HG02571 (cell line): ENCODE data around the gene RNF169.
"Not testable (repeated sequence)": the region's sequence is repeated elsewhere in the genome, so short reads cannot be mapped to it uniquely, and the experiment has no call there.

Experiments
- ATAC-seq: cut with Tn5 transposase; IDR thresholded peaks from one replicate; pipeline ENCODE4 v1.9.1; 2021; ENCODE audit warnings: mild to moderate bottlenecking, moderate library complexity; ENCODE audit not compliant: unreplicated experiment

Gene RNF169

DNA sequence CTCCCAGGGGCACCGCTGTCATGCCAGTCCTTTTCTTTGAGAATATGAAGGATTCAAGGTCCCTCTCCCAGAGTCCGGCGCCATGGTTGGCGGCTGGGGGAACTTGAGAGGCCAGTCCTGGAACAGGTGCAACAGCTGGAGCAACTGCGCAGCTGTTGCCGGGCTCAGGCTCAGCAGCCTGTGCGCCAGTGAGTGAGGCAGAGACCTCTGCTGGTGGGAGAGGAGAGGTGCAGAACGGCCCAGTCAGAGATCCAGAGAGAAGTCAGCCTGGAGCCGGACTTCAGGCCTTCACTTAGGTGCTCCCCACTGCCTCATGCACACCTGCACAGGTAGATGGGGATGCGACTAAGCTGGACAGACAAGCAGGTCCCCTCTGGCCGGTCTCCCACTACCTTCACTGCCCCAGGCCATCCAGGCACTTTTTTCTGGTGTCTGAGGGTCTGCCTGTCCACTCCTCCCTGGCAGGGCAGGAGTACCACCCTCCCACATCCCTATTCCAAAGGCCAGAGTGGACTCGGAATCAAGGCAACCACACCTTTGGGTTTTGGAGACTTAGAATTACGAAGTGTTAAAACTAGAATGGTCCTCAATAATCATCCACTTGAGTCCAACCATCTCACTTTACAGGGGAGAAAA lies 22.0 kb upstream of the RNF169 start:
- peak; percentile 76 for ATAC-seq

DNA sequence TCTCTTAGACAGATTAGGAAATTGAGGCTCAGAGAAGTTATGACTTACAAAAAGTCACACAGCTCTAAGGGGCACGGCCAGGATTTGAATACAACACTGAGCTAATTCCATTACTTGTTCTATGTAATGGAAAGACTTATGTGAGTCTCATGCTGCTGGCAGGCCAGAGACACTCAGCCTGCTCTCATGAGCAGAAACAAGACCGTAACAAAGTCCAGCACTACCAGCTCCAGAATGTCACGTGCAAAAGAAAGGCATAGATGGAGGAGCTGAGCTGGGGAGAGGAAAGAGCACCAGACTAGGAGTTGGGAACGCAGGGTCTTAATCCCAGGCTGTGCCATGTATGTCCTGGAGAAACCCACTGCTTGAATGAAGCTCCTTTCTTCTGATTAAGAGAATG lies 19.3 kb upstream of the RNF169 start:
- no peak for ATAC-seq

DNA sequence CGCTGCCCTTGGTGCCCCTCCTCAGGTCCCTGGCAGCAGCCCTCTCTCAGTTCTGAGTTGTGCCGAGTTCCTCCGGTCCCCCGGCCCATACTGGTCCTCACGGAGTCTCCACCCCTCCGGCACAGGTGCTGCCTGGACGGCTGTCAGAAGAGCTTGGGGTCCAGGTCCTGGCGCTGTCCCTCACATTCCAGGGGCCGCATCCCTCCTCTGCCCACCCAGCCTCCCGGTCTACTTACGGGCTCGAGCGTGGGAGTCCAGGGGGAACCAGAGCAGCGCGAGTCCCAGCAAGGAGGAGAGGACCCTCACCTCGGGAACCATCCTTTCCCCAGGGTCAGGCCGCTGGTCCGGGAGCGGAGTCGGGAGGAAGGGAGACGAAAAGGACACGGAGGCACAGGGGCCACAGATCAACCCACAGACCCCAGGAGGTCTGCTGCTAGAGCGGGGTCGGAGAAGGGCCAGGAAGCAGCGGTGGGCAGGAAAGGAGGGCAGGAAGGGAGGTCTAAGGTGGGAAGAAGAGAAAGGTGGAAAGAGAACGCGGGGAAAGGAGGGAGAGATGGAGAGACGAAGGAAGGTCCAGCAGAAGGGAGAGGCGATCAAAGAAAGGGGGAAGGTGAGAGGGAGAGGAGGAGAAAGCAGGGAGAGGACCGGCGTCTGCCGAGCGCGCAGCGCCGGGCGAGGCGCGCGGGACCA lies 17.9 kb upstream of the RNF169 start:
- ATAC-seq, result no peak

DNA sequence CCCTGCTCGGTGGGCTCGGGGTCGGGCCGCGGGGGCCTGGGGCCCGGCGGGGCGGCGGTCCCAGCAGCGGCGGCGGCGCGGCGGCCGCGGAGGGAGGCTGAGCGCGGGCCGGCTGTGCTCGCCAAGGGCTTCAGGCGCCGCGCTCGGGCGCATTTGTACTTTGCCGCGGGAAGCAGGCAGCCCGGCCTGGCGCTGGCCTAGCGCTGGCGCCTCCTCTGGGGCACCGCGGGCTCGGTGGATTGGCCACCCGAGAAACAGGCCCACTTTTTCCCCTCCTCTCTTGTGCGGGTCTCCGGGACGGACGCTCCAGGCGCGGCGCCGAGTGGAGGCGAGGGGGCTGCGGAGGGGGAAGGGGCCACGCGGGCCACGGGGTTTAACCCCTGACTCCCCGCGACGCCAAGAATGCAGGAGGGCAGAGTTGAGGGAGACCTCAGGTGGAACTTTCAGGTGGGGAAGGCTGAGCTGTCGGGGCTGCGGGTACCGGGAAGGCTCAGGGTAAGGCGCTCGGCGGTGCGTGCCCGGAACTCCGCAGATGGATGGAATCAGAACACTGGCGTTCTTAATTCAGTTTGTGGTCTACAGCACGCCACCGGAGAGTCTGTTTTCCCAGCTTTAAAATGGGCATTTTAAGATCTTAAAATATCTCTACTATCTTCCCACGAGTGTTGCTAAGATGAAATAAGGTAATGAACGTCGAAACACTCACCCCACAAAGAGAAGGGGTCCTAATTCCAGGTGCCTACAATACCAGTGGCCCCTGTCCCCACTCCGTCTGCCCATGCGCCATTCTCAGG lies 17.2 kb upstream of the RNF169 start, which contains the start of gene CHRDL2:
Gene CHRDL2 (minus strand): TSS at position 126 of the 794 bp plus-strand sequence. CDS start 538 bp downstream, outside the sequence.
- ATAC-seq, result no peak

DNA sequence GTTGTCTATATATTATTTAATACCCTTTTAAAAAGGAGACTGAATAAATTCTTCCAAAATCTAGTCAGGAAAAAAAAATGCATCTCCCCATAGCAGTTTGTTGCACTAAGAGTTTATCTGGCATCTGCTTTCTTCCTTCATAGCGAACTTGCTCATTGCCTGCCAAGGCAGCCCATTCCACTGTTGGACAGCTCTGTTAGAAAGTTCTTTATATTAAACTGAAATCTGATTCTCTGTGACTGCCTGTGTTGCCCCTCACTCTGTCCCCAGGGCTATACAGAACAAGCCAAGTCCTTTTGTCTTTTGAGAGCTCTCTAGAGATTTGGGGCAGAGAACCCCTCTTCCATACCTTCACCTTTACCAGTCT lies 14.1 kb upstream of the RNF169 start:
- no peak for ATAC-seq

DNA sequence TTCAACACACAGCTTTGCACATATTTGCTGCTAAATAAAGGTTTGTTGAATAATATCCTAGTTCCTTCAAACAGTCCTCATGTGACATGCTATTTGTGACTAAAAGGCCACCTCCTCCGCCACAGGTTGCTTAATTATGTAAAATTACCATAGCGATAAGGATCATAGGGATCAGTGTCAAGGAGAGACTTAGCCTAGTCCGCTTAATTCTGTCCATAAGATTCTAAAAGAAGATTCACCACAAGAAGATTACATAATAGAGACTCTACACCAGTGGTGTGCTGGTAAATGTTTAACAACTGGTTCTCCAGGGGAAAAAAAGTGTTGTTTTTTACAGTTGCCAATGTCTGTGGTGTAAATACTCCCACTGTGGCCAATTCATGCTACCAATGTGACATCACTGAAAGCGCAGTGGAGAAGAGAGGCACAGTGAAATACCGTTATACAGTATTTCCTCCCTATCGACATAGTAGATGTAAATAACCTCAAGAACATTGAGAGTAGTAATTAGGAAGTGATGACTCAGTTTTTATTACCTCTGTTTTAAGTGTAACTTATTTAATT lies 13.2 kb upstream of the RNF169 start:
- no peak for ATAC-seq

DNA sequence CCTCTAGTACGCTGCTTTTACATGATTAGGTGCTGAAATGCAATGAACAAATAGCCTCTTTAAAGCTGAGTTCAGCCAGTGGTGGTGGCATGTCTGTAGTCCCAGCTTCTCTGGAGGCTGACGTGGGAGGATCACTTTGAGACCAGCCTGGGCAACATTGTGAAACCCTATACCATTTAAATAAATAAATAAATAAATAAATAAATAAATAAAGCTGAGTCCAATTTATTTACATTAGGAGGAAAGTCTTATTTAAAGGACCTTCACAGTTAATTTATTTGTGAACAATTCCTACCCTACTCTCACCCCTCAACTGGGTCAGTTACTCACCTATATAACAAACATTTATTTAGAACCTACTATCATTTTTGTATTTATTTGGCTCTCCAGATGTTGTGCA lies 12.6 kb upstream of the RNF169 start:
- ATAC-seq, result no peak

DNA sequence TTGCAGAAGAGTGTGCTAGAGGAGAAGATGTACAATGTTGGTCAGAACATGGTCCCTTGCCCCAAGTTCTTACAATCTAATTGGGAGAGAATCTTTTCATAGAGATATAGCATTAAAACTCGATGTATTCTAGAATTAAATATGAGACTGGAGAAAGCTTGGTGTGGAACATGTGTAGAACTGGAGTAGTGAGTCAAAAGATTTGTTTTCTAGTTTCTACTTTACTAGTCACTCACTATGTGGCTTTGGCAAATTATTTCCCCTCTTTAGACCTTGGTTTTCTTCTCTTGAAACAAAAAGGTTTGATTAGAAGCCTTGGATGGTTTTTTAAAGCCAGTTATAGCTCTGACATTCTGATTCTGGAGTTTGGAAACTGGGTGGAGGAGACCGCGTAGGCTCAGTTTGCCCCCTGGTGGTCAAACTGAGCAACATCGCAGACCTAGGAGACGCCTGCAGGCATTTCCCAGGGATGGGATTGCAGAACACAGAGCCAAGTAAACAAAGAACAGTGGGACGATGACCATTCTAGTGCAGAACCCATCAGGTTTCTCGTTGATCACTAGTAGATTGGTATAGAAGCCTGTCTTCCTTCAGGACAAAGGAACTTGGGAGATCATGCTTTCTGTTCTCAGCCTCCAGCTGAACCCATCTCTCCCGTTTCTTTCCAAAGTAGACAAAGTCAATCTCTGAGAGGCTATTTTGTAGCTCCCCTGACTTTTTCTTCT lies 8.9 kb upstream of the RNF169 start:
- no peak for ATAC-seq

DNA sequence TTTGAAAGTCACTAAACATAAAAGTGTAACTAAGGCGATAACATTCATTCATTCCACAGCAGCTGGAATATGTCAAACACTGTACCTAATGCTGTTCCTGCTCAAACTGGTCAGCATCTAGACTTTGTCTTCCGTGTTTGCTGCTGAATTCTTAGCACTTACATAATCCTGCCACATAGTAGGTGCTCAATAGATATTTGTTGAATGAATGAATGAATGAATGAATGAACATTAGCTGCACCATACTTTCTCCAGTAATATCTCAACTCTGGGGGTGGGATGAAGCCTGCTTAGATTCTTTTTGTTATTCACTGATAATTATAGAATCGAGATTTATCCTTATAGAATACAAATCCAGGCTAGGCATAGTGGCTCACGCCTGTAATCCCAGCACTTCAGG lies 6.6 kb upstream of the RNF169 start:
- no peak for ATAC-seq

DNA sequence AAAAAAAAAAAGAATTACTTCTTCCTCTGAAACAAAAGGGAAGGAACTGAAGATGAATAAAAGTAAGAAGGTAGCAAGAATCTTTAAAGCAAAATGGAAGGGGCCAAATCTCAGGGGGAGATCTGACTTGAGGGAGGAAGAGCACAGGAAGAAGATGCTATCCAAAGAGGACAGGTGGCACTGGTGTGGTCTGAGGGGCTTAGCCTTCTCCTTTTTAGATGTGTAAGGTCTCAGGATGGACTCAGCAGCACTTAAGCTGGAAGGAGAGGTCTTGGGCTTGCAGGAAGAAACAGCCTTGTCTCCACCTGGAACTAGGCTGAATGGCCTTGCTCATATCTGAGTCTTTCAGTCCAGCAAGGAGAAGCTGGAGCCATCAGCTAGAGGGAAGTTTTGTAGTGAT lies 5.0 kb upstream of the RNF169 start:
- no peak for ATAC-seq

DNA sequence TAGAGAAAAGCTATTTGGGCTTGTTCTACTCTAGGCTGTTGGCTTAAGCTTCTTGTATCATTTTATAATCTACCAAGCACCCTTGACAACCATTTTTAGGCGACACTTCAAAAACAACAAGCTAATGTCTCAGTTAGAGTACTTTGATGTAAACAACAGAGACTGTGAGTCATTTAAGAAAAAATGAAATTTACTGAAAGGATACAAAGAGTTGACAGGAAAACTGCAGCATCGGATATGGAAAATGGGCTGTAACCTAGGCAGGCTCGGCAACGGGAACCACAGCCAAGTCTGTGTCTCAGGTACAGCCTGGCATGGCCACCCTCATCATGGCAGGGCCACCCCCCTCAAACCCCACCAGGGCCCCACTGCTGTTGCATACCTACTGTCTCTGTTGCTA lies 4.4 kb upstream of the RNF169 start:
- no peak for ATAC-seq

DNA sequence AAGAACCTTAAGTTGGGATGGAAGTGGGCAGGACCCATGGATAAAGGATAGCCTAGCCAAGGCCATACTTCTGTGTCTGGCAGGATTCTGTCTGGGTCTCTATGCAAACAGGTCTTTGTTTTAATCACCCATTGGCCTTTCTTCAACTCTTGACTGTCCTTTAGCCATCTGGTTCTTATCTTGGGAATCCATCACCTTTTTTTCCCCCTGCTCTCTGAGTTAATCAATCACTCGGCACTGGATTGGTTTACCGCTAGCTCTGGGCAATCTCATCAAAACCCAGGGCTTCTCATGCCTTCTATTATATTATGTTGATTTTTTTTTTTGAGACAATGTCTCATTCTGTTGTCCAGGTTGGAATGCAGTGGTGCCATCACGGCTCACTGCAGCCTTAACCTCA lies 1.8 kb upstream of the RNF169 start:
- no peak for ATAC-seq

DNA sequence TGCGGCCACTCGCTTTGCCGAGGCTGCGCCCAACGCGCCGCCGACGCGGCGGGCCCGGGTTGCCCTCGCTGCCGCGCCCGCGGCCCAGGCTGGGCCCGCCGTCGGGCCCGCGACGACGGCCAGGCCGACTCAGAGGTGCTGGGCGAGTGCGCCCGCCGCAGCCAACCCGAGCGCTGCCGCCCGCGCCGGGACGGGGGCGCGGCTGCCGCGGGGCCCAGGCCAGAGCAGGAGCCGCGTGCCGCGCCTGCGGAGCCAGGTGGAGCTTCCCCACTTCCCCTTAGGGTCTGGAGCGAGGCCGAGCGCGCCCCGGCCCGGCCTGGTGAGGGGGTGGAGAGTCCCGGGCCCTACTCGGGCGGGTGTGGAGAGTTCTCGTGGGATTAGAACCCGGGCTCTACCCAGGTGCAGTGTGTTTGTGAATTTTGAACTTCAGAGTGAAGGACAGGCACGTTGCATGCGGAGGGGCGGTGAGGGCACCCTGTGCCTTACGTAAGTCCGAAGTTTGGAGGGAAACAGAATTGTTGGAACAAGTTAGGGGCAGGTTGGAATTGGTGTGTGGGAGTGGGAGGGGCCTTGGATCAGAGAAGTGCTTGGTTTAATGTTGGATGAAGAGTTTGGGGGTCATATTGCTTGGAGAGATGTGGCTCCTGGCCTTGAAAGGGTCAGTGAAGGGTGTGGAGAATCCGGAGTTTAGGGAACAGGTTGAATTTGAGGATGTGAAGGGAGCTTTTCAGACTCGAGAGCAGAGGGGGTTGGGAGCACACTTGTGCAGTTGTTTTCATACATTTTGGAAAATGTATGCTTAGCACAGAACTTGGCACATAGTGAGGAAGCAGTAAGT lies 697 bp downstream of the RNF169 start:
- peak; percentile 44 for ATAC-seq

DNA sequence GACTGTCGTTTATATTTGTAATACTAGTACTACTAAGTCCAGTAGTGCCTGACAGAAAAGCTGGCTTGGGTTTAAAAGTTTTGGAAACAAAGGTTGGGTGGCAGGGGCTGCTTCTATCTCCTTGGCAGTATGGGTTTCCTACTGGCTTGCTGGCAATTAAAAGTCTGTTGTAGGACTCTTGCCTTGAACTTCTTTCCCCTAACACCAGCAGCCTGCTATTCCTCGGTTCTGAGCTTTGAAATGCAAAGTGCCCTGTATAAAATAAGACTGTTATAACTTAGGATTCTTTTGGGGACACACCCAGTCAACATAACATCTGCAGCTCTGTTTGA lies 1.3 kb downstream of the RNF169 start:
- ATAC-seq, result no peak

DNA sequence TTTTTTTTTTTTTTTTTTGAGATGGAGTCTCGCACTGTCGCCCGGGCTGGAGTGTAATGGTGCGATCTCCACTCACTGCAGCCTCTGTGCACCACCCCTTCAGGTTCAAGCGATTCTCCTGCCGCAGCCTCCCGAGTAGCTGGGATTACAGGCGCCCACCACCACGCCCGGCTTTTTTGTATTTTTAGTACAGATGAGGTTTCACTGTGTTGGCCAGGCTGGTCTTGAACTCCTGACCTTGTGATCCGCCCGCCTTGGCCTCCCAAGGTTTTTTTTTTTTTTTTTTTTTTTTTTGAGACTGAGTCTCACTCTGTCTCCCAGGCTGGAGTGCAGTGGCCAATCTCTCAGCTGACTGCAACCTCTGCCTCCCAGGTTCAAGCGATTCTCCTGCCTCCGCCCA lies 1.9 kb downstream of the RNF169 start:
- ATAC-seq, result not testable (repeated sequence)

DNA sequence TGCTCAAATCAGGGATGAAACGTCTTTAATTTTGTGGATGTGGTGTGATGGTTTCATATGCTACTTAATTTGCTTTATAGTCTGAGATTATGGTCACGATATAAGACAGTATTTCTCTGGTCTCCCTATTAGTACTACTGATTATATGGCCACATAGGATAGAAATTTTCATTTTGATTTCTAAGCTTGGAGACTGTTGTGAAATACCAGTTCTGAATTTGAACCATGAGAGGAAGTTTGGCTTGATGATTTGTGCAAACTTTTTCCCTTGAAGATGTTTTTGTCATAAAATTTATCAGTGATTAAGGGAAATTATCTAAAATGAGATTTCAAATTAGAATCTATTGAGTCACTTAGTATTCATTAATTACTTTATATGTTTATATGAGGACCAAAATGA lies 2.7 kb downstream of the RNF169 start:
- ATAC-seq, result no peak

DNA sequence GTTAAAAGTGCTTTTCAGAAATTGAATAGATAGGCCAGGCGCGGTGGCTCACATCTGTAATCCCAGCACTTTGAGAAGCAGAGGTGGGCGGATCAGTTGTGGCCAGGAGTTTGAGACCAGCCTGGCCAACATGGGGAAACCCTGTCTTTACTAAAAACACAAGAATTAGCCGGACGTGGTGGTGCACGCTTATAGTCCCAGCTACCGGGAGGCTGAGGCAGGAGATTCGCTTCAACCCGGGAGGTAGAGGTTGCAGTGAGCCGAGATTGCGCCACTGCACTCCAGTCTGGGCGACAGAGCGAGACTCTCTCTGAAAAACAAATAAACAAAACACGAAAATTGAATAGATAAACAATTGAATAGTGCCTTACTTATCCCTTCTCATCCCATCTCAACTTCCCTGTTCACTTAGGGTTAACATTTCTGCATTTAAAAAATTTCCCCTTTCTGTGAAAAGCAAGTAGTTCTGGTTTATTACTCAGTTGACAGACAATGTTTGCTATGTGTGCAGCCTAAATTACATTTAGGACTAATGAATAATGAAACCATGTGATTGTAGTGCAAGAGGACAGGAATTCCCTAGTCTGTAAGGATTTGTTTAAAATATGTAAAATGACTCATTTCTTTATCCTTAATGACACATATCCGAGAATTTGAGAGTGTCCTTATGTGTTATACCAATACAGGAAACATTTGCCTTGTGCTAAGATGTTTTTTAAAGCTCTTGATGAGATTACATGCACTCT lies 6.0 kb downstream of the RNF169 start:
- ATAC-seq, result no peak

DNA sequence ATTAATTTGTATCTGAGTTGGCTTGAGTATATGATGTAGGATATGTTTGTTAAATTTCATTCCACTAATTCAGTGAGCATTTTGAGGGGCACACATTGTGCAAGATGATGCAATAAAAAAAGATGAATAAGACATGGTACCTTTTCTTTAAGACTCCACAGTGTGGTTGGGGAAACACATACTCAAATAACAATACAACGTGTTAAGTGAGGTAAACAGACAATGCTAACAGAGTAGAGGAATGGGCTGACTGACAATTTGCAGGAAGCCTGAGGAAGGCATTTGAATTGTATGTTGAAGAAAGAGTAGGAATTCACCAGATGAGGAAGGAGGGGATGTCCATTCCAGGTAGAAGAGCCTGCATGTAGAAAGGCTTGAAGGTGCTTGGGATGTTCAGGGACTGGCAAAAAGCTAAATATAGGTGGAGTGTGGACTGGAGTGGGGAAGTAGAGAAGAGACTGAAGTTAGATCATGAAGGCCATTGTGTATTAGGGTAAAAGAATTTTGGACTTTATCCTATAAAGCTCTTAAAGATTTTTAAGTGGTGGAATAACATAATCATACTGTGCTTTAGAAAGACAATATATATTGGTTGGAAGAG lies 6.8 kb downstream of the RNF169 start:
- no peak for ATAC-seq

DNA sequence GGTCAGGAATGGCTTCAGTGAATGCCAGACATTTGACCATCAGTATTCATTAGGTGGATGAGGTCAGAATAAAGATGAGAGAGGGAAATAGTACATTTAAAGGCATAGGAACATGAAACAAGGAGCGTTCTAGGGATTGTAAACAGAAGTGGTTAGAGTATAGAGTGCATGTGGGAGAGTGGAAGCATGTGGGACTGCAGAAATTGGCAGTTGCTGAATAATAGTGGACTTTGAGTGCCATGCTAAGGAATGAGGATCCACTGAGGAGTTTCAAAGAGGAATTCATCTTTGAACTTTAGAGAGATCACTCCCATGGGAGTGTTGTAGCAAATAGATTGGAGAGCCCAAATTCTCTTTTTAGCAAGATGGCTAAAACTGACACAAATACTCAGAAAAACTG lies 7.9 kb downstream of the RNF169 start:
- ATAC-seq, result no peak
